ENCODE measurements around the gene SMAD6.

DNA sequence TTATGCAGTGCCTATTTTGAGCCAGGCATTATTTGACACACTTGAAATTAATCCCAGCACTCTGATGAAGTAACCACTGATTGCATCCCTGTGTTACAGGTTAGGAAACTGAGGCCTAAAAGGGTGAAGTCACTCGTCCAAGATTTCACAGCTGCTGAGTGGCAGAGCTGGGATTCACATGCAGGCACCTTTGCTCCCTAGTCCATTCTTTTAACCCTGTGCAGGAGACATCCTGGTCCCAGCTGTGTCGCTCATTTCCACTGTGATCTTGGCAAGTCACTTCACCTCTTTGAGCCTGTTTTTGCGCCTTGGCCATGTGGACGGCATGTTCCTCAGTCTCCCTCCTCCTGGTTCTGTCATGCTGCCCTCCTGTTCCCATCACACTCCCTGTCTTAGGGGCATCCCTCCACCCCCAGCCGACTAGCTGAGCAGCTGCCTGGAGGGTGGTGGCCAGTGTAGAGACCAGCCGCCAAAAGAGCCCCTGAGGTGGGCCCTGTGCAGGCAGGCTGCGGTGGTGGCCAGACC is 70.6 kb downstream of the SMAD6 start:
- TF ChIP-seq CTCF (IDR thresholded peaks at IDR 0.05) (no peak), POLR2A (IDR thresholded peaks at IDR 0.05) (no peak)
